ENCODE measurements around the gene CGB8. TPM values are rescaled to one million over a fixed set of nuclear protein-coding genes. Genes with fewer than 3 reads are reported as not detected.

Gene CGB8
- total and polyA plus RNA-seq, 4 donors, result not detected

DNA sequence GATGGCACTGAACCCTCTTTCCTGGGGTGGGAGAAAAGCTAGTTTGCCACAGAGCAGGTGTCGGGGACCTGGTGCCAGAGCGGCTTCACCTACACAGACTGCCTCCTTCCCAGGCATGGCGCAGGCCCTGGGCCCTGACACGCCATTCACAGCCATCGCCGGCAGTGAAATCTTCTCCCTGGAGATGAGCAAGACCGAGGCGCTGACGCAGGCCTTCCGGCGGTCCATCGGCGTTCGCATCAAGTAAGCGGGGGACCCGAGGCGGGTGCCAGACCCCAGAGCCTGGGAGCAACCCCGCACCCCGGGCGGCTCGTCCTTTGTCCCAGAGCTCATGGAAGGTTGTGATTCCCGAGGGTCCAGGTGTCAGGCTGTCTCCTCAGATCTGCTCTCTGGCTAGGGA is 42.0 kb downstream of the CGB8 start:
- Histone ChIP-seq H3K27me3 (ENCODE audit: control insufficient read depth in 1 of 2, insufficient read depth in 2 of 2, low read length in 1 of 2) (no peaks in the 10 kb centered on the region), H3K36me3 (ENCODE audit: control insufficient read depth in 1 of 2, insufficient read depth in 2 of 2, low read length in 1 of 2) (peaks cover 4 to 9% of the 10 kb centered on the region in 2 donors), H3K4me3 (ENCODE audit: low read length in 2 of 2) (no peak overlapping the region), H3K4me1 (ENCODE audit: control insufficient read depth in 1 of 2, insufficient read depth in 2 of 2, low read length in 2 of 2) (no peaks in the 10 kb centered on the region), H3K9me3 (ENCODE audit: control insufficient read depth, low read length) (no peaks in the 10 kb centered on the region), H3K27ac (ENCODE audit: low read depth in 1 of 2, low read length in 2 of 2) (no peak overlapping the region)
- ATAC-seq (ENCODE audit: low FRiP score), result no peak
- 92 to 96% methylated on average over 22 of the region's 22 CpGs for WGBS, 2 donors
- intact Hi-C loops (cut with DNase I), result no loop called here
- DNase-seq, result no peak

DNA sequence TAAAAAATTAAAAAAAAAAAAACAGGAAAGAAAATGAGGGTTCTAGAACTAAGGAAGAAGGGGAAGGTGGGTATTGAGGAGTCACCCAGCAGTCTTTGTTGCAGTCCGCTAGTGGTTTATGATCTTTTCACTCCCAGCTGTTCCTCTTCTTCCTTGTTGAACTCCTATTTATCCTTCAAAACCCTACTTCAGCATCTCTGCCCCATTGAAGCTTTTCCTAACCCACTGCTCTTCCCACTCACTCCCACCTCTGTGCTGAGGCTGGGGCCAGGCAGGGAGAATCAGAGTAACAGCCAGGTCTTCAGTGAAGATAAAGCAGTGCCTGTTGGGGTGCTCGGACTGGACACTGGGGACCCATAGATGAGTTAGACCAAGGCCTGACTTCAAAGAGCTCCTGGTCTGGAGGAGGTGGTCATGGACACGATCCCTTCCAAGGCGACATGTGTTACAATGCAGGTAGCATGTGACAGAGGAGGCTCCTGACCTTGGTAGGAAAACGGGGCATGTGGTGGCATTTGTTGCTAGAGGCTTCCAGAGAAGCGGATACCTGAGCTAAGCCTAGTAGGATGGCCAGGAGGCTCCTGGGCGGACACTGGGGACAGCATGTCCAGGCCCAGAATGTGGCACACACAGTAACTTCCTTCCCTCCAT is 43.8 kb downstream of the CGB8 start:
- no peak for DNase-seq
- no peaks in the 10 kb centered on the region for H3K4me1 ChIP-seq (ENCODE audit: control insufficient read depth in 1 of 2, insufficient read depth in 2 of 2, low read length in 2 of 2)
- intact Hi-C loops (cut with DNase I), result no loop called here
- H3K27ac ChIP-seq (ENCODE audit: low read depth in 1 of 2, low read length in 2 of 2), result no peak overlapping the region
- ATAC-seq (ENCODE audit: low FRiP score), result no peak
- peaks cover 4 to 9% of the 10 kb centered on the region in 2 donors for H3K36me3 ChIP-seq (ENCODE audit: control insufficient read depth in 1 of 2, insufficient read depth in 2 of 2, low read length in 1 of 2)
- H3K27me3 ChIP-seq (ENCODE audit: control insufficient read depth in 1 of 2, insufficient read depth in 2 of 2, low read length in 1 of 2), result no peaks in the 10 kb centered on the region
- no peak overlapping the region for H3K4me3 ChIP-seq (ENCODE audit: low read length in 2 of 2)
- 93 to 94% methylated on average over 7 of the region's 7 CpGs for WGBS, 2 donors
- H3K9me3 ChIP-seq (ENCODE audit: control insufficient read depth, low read length), result no peaks in the 10 kb centered on the region

DNA sequence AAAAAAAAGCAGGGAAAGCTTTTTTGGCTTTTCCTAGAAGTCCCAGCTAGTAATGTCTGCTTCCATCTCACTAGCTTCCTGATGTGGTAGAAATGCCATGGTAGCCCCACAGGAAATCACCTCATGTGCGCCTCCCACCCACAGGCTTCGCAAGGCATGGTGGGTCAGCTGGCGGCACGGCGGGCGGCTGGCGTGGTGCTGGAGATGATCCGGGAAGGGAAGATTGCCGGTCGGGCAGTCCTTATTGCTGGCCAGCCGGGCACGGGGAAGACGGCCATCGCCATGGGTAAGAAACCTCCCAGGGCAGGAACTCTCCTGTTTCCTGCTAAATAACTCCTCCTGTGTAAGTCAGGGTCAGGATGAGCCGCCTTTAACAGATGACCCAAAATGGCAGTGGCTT is 44.8 kb downstream of the CGB8 start:
- no peak overlapping the region for H3K4me3 ChIP-seq (ENCODE audit: low read length in 2 of 2)
- WGBS, 2 donors, result 99% methylated on average over 15 of the region's 15 CpGs

GRCh38 chr19:48999481-49000325 is 49.2 kb downstream of the CGB8 start:
- ATAC-seq (ENCODE audit: low FRiP score) (no peak), DNase-seq (peak; percentile 77 to 83)
- H3K27ac ChIP-seq (ENCODE audit: low read depth in 1 of 2, low read length in 2 of 2), result no peak overlapping the region
- H3K9me3 ChIP-seq (ENCODE audit: control insufficient read depth, low read length), result no peaks in the 10 kb centered on the region
- peaks cover 0 to 3% of the 10 kb centered on the region in 2 donors for H3K36me3 ChIP-seq (ENCODE audit: control insufficient read depth in 1 of 2, insufficient read depth in 2 of 2, low read length in 1 of 2)
- no peaks in the 10 kb centered on the region for H3K27me3 ChIP-seq (ENCODE audit: control insufficient read depth in 1 of 2, insufficient read depth in 2 of 2, low read length in 1 of 2)
- H3K4me1 ChIP-seq (ENCODE audit: control insufficient read depth in 1 of 2, insufficient read depth in 2 of 2, low read length in 2 of 2), result no peaks in the 10 kb centered on the region
- intact Hi-C loops (cut with DNase I), result loop anchor here in 1 of 2 donors (10.0 kb wide), 1 partner anchor 145 kb away; no protein-coding TSS in a partner anchor
- 52 to 57% methylated on average over 16 of the region's 16 CpGs for WGBS, 2 donors
- no peak overlapping the region for H3K4me3 ChIP-seq (ENCODE audit: low read length in 2 of 2)

More for the DNA sequence above, 44.8 kb downstream of the CGB8 start:
- Histone ChIP-seq H3K27me3 (ENCODE audit: control insufficient read depth in 1 of 2, insufficient read depth in 2 of 2, low read length in 1 of 2) (no peaks in the 10 kb centered on the region), H3K4me1 (ENCODE audit: control insufficient read depth in 1 of 2, insufficient read depth in 2 of 2, low read length in 2 of 2) (no peaks in the 10 kb centered on the region), H3K36me3 (ENCODE audit: control insufficient read depth in 1 of 2, insufficient read depth in 2 of 2, low read length in 1 of 2) (peaks cover 4 to 9% of the 10 kb centered on the region in 2 donors), H3K9me3 (ENCODE audit: control insufficient read depth, low read length) (no peaks in the 10 kb centered on the region), H3K27ac (ENCODE audit: low read depth in 1 of 2, low read length in 2 of 2) (no peak overlapping the region)
- ATAC-seq (ENCODE audit: low FRiP score) (no peak), DNase-seq (no peak)
- intact Hi-C loops (cut with DNase I), result no loop called here

DNA sequence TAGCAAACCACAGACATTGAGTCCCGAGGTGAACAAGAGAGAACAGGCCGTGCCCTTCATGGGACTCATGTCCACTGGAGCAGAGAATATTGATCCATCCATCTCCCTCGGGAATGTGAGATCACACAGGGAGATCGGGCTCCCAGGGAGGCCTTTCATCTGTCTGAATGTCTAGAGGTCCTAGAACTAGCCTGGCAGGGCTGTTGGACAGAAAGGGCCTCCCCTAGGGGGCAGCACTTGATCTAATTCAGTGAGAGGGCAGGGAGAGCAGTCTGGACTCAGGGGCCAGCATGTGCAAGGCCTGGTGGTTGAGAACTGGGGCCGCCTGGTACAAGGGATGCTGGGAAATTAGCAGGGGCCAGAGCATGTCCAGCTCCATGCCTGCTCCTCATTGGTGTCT is 50.9 kb downstream of the CGB8 start:
- WGBS, 2 donors, result 81 to 86% methylated on average over 5 of the region's 5 CpGs
- no peak for DNase-seq
- ATAC-seq (ENCODE audit: low FRiP score), result no peak
- intact Hi-C loops (cut with DNase I), result loop anchor here in 1 of 2 donors (10.0 kb wide), 1 partner anchor 147 kb away; no protein-coding TSS in a partner anchor
- H3K27me3 ChIP-seq (ENCODE audit: control insufficient read depth in 1 of 2, insufficient read depth in 2 of 2, low read length in 1 of 2), result no peaks in the 10 kb centered on the region
- no peaks in the 10 kb centered on the region for H3K36me3 ChIP-seq (ENCODE audit: control insufficient read depth in 1 of 2, insufficient read depth in 2 of 2, low read length in 1 of 2)
- no peak overlapping the region for H3K27ac ChIP-seq (ENCODE audit: low read depth in 1 of 2, low read length in 2 of 2)
- no peak overlapping the region for H3K4me3 ChIP-seq (ENCODE audit: low read length in 2 of 2)
- no peaks in the 10 kb centered on the region for H3K9me3 ChIP-seq (ENCODE audit: control insufficient read depth, low read length)
- no peaks in the 10 kb centered on the region for H3K4me1 ChIP-seq (ENCODE audit: control insufficient read depth in 1 of 2, insufficient read depth in 2 of 2, low read length in 2 of 2)

Small RNAs within 50 kb of the gene (microRNA-seq; reads per million reads assigned to microRNA genes)
- 0 reads per million in 2 donors for gene MIR6798

Other genes with a start within 250 kb of the CGB8 start
- 10 to 100 TPM; 22.4 to 29.5 TPM for gene BCAT2, start 238.1 kb downstream of the CGB8 start, total RNA-seq
- gene BCAT2, start 238.1 kb downstream of the CGB8 start, polyA plus RNA-seq, result 10 to 100 TPM; 22.5 to 61.6 TPM
- gene HSD17B14, start 212.6 kb downstream of the CGB8 start, total RNA-seq, result 10 to 100 TPM; 13.7 to 16.1 TPM
- 10 to 100 TPM; 14.3 to 18.9 TPM for gene HSD17B14, start 212.6 kb downstream of the CGB8 start, polyA plus RNA-seq
- 10 to 100 TPM; 94.9 to 97.2 TPM for gene PLEKHA4, start 180.5 kb downstream of the CGB8 start, total RNA-seq
- gene PLEKHA4, start 180.5 kb downstream of the CGB8 start, polyA plus RNA-seq, result 100 to 1,000 TPM; 193 to 223 TPM
- 100 to 1,000 TPM in 1 of 2 donors, 10 to 100 TPM in 1; 57.2 to 182 TPM for gene PPP1R15A, start 176.7 kb downstream of the CGB8 start, total RNA-seq
- 10 to 100 TPM; 64.9 to 95.4 TPM for gene PPP1R15A, start 176.7 kb downstream of the CGB8 start, polyA plus RNA-seq
- 1 to 10 TPM in 1 of 2 donors, under 1 TPM in 1; 0.84 to 1.3 TPM for gene TULP2, start 150.4 kb downstream of the CGB8 start, total RNA-seq
- gene TULP2, start 150.4 kb downstream of the CGB8 start, polyA plus RNA-seq, result not detected
- 100 to 1,000 TPM; 276 to 380 TPM for gene NUCB1, start 148.8 kb downstream of the CGB8 start, total RNA-seq
- gene NUCB1, start 148.8 kb downstream of the CGB8 start, polyA plus RNA-seq, result 100 to 1,000 TPM in 1 of 2 donors, 10 to 100 TPM in 1; 82.9 to 375 TPM
- under 1 TPM in 1 of 2 donors, not detected in 1; 0.84 TPM for gene DHDH, start 115.4 kb downstream of the CGB8 start, total RNA-seq
- gene DHDH, start 115.4 kb downstream of the CGB8 start, polyA plus RNA-seq, result 1 to 10 TPM in 1 of 2 donors, not detected in 1; 1.3 TPM
- 10 to 100 TPM; 69.6 to 79.9 TPM for gene BAX, start 94.2 kb downstream of the CGB8 start, total RNA-seq
- 10 to 100 TPM; 81.4 to 83.9 TPM for gene BAX, start 94.2 kb downstream of the CGB8 start, polyA plus RNA-seq
- 1,000 to 10,000 TPM; 3,184 to 3,823 TPM for gene FTL, start 83.8 kb downstream of the CGB8 start, total RNA-seq
- over 10,000 TPM in 1 of 2 donors, 1,000 to 10,000 TPM in 1; 6,798 to 17,889 TPM for gene FTL, start 83.8 kb downstream of the CGB8 start, polyA plus RNA-seq
- 10 to 100 TPM; 47.5 to 61.9 TPM for gene GYS1, start 55.8 kb downstream of the CGB8 start, total RNA-seq
- gene GYS1, start 55.8 kb downstream of the CGB8 start, polyA plus RNA-seq, result 10 to 100 TPM; 21.5 to 31.7 TPM
- 10 to 100 TPM; 28.9 to 42.1 TPM for gene RUVBL2, start 55.2 kb downstream of the CGB8 start, total RNA-seq
- gene RUVBL2, start 55.2 kb downstream of the CGB8 start, polyA plus RNA-seq, result 10 to 100 TPM; 34.6 to 62.2 TPM
- under 1 TPM in 1 of 2 donors, not detected in 1; 0.84 TPM for gene LHB, start 32.0 kb downstream of the CGB8 start, total RNA-seq
- gene LHB, start 32.0 kb downstream of the CGB8 start, polyA plus RNA-seq, result 1 to 10 TPM; 1.8 to 2.2 TPM
- gene CGB3, start 24.8 kb downstream of the CGB8 start, total RNA-seq, result not detected
- not detected for gene CGB3, start 24.8 kb downstream of the CGB8 start, polyA plus RNA-seq
- not detected for gene CGB2, start 17.2 kb downstream of the CGB8 start, total RNA-seq
- 1 to 10 TPM in 1 of 2 donors, not detected in 1; 1.1 TPM for gene CGB2, start 17.2 kb downstream of the CGB8 start, polyA plus RNA-seq
- not detected for gene CGB1, start 12.2 kb downstream of the CGB8 start, total RNA-seq
- gene CGB1, start 12.2 kb downstream of the CGB8 start, polyA plus RNA-seq, result not detected
- not detected for gene CGB5, start 5.3 kb downstream of the CGB8 start, total RNA-seq
- gene CGB5, start 5.3 kb downstream of the CGB8 start, polyA plus RNA-seq, result not detected
- not detected for gene CGB7, start 8.6 kb upstream of the CGB8 start, total RNA-seq
- gene CGB7, start 8.6 kb upstream of the CGB8 start, polyA plus RNA-seq, result not detected
- gene NTF4, start 15.7 kb upstream of the CGB8 start, total RNA-seq, result not detected
- gene NTF4, start 15.7 kb upstream of the CGB8 start, polyA plus RNA-seq, result not detected
- not detected for gene KCNA7, start 23.6 kb upstream of the CGB8 start, total RNA-seq
- not detected for gene KCNA7, start 23.6 kb upstream of the CGB8 start, polyA plus RNA-seq
- gene SNRNP70, start 36.3 kb upstream of the CGB8 start, total RNA-seq, result 100 to 1,000 TPM; 170 to 249 TPM
- gene SNRNP70, start 36.3 kb upstream of the CGB8 start, polyA plus RNA-seq, result 100 to 1,000 TPM in 1 of 2 donors, 10 to 100 TPM in 1; 54.5 to 694 TPM
- gene LIN7B, start 65.3 kb upstream of the CGB8 start, total RNA-seq, result 1 to 10 TPM; 8.4 to 9.7 TPM
- 10 to 100 TPM in 1 of 2 donors, 1 to 10 TPM in 1; 7.6 to 24.1 TPM for gene LIN7B, start 65.3 kb upstream of the CGB8 start, polyA plus RNA-seq
- under 1 TPM; 0.49 to 0.72 TPM for gene C19orf73, start 70.0 kb upstream of the CGB8 start, total RNA-seq
- 1 to 10 TPM; 1.0 to 5.4 TPM for gene C19orf73, start 70.0 kb upstream of the CGB8 start, polyA plus RNA-seq
- 1 to 10 TPM; 4.2 to 8.0 TPM for gene PPFIA3, start 70.4 kb upstream of the CGB8 start, total RNA-seq
- gene PPFIA3, start 70.4 kb upstream of the CGB8 start, polyA plus RNA-seq, result 1 to 10 TPM; 2.0 to 4.1 TPM
- 1 to 10 TPM; 2.5 to 4.8 TPM for gene HRC, start 106.3 kb upstream of the CGB8 start, total RNA-seq
- 1 to 10 TPM in 1 of 2 donors, under 1 TPM in 1; 0.74 to 9.3 TPM for gene HRC, start 106.3 kb upstream of the CGB8 start, polyA plus RNA-seq
- gene TRPM4, start 108.7 kb upstream of the CGB8 start, total RNA-seq, result 10 to 100 TPM; 41.9 to 57.1 TPM
- gene TRPM4, start 108.7 kb upstream of the CGB8 start, polyA plus RNA-seq, result 10 to 100 TPM; 21.3 to 59.1 TPM